Stimulated activated CD8-positive, alpha-beta memory T cell treated with anti-CD3 and anti-CD28 coated beads, Interleukin-15, amount 100 ng/mL, for 48 hours (primary cell): Measurements from ENCODE around the gene ZNF155.
"Not testable (repeated sequence)": the region's sequence is repeated elsewhere in the genome, so short reads cannot be mapped to it uniquely, and the experiment has no call there.

Source experiments
- DNase-seq, 2 donors: peaks; one replicate each; pipeline ENCODE4 v3.0.0-alpha.2; 2020; ENCODE audit warnings: low read depth in 2 of 2

The ZNF155 gene

DNA sequence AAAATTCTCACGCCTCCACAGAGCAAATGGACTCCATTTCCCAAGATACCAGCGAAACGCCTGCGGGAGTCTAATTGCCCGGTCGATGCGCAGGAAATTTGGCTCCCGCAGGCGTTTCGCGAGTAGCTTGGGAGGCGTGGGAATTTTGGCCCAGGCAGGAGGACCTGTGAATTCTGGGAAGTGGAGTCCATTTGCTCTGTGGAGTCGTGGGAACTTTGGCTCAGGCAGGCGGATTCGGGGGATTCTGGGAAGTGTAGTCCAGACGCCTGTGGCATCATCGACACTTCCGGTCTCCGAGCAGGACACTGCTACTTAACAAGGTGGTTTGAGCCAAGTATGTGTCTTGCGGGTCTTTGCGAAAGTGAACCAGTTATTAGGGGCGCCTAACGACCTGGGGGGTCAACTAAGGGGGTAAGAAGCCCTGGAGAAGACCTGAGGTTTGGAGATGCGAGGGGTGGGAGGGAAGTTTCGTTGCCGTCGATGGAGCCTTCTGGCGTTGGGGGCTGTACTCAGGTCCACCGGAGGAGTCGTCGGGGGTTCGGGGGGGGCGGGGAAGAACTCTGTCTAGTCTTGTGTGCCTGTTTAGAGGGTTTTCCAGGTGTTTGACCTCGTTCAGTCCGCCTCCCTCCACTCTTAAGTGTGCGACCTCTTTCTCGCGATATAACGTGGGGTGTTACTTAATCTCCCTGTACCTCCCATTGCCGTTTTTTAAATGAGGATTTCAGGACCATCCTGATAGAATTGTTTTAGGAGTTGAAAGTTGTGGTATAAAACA lies at the start of gene ZNF155:
Gene ZNF155 (plus strand): TSS at position 277 of the 775 bp plus-strand sequence. CDS start 4,356 bp downstream, outside the sequence.
- peak; percentile 57 to 61 for DNase-seq

DNA sequence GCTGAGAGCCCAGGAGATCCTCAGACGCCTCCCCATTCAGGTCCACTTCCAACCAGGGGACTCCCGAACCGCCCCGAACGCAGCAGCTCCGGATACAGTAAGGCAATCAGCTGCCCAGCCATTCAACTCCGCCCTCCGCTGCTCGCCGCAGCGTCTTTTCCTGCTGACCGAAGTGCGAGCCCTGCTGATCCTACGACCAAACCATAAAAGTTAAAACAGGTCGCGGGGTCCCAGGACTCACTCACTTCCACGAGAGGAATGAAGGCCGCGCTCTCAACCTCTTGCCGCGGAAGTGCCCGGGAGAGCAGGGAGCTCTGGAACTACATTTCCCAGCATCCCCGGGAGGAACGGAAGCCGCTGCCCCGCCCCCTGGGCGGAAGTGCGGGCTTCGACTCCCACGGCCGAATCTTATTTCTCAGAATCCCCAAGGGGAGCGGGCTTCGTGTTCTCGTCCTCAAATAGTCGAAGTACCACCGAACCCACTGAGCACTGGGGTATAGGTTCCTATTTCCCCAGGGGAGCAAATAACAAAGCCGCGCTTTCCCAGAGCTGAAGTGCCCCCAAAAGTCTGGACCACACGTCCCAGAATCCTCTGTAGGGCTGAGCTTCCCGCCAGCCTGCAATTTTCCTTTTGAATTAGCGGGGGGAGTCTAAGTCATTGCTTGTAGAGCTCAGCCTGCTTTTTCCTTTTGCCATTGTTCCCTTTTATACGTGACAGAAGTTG lies 48.8 kb upstream of the ZNF155 start, which contains the start of gene ZNF45:
Gene ZNF45 (minus strand): TSS at position 298 of the 724 bp plus-strand sequence. CDS start 13,097 bp downstream, outside the sequence.
- DNase-seq: peak; percentile 81 to 84

DNA sequence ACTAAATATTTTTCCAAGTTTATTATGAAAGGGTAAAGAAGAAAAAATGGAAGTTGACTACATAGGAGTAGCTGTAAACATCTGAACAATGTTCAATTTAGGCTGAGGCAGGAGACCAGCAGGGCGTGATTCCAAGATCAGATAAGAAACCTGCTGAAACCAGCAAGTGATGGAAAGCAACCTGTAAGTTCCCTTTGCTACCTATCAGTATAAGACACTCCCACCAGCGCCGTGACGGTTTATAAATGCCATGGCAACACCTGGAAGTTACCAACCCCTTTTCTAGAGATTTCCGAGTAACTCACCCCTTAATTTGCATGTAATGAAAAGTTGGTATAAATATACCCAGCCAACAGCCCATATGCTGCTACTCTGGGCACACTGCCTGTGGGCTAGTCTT lies 47.8 kb upstream of the ZNF155 start:
- DNase-seq: no peak

DNA sequence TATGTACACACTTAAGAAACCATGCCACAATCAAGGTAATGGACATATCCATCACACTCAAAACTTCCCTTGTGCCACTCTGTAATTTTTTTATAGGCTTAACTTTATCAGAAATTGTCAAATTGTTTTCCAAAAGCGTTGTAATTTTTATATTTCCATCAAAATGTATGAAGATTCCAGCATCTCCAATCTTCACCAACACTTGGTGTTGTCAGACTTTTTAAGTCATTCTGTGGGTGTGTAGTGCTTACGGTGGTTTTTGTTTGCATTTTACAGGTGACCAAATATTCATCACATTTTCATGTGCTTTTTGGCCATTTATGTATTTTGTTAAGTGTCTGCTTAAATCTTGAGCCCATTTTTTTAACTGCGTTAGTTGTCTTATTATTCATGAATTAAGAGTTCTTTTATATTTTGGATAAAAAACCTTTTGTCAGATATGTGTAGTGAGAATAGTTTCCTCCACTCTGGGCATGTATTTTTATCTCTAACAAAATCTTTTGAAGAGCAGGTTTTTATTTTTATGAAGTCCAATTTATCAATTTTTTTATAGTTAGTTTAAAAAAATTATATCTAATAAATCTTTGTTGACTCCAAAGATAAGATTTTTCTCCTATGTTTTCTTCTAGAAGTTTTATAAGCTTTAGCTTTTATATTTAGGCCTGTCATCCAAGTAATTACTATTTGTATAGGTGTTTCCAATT lies 44.3 kb upstream of the ZNF155 start:
- DNase-seq: no peak

DNA sequence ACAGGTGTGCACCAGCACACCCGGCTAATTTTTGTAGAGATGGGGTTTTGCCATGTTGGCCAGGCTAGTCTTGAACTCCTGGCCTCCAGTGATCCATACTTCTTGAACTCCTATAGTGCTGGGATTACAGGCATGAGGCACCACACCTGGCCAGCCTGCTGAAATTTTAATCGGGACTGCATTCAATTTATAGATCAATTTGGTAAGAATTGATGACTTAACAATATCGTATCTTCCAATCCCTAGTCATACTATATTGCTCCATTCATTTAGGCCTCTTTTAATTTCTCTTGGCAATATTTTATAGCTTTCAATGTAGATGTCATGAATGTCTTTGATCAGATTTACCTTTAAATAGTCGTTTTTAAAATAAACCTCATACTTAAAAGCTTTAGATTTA lies 43.3 kb upstream of the ZNF155 start:
- DNase-seq: no peak

DNA sequence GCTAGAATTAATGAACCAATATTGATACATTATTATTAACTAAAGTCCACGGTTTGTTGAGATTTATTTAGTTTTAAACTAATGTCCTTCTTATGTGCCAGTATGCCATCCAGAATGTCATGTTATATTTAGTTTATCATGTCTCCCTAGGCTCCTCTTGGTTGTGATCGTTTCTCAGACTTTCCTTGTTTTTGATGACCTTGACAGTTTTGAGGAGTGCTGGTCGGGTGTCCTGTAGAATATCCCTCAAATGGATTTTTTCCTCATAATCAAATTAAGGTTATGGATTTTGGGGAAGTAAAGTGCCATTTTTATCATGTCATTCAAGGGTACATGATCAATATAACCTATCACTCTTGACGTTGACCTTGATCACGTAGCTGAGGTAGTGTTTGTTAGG lies 42.8 kb upstream of the ZNF155 start:
- no peak for DNase-seq

DNA sequence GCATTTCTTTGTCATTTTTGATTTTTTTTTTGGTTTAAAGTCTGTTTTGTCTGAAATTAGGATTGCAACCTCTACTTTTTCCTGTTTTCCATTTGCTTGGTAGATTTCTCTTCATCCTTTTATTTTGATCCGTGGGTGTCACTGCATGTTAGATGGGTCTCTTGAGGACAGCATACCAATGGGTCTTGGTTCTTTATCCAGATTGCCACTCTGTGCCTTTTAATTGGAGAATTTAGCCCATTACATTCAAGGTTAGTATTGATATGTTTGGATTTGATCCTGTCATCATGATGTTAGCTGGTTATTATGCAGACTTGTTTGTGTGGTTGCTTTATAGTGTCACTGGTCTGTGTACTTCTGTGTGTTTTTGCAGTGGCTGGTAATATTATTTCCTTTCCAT lies 36.6 kb upstream of the ZNF155 start:
- DNase-seq: not testable (repeated sequence)

DNA sequence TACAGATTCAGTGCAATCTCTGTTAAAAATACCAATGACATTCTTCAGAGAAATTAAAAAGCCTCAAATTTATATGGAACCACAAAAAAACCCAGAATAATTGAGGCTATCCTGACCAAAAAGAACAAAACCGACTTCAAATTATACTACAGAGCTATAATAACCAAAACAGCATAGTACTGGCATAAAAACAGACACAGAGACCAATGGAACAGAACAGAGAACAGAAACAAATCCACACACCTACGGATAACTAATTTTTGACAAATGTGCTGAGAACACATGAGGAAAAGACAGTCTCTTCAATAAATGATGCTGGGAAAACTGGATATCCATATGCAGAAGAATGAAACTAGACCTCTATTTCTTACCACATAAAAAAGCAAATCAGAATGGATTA lies 34.2 kb upstream of the ZNF155 start:
- DNase-seq: not testable (repeated sequence)

DNA sequence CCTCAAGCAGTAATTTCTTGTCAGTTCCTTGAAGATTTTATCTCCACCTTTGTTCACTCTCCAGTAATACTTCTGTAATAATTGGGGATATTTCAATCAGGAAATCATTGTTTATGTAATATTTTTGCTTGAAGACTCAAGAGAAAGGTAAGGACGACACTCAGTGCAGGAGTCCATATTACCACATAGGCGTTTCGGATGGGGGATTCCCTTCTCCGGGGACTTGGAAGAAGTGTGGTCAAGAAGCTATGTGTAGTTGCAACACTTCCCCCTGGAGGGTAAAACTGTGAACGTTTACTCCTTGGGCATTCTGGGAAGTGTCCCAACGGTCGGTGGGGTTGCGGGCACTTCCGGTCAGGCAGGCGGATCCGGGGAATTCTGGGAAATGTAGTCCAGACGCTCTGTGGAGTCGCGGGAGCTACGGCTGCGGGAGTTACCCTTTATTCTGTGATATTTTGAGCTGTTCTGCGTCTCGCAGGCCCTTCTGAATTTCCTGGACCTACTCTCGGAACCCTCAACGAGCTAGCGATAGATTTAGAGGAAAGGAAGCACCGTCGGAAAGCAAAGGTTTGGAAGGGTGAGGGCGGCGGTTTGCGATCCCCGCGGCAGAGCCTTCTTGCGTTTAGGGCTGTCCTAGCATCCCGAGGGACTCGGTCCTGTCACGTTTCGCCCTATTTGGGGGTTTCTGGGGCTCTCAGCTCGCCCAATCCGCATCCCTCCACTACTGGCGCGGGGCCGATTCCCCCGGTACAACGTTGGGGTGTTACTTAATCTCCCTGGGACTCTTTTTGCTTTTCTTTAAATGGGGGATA lies 32.9 kb upstream of the ZNF155 start, which contains the start of gene ZNF221:
Gene ZNF221 (plus strand): TSS at position 395 of the 812 bp plus-strand sequence. CDS start 11,499 bp downstream, outside the sequence.
- DNase-seq: peak; percentile 39 to 52

DNA sequence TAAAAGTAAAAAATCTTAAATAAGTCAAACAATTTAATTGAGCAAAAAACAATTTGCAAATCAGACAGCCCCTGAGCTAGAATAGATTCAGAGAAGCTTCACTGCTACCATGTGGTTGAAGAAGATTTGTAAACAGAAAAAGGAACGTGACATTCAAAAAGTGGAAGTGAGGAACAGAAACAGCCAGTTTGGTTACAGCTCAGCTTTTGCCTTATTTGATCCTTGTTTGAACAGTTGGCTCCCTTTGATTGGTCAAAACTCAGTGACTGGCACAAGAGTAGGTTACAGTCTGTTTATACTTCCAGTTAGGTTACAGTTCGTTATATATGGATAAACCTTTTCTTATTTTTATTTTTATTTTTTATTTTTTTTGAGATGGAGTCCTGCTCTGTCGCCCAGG lies 27.2 kb upstream of the ZNF155 start:
- DNase-seq: no peak

DNA sequence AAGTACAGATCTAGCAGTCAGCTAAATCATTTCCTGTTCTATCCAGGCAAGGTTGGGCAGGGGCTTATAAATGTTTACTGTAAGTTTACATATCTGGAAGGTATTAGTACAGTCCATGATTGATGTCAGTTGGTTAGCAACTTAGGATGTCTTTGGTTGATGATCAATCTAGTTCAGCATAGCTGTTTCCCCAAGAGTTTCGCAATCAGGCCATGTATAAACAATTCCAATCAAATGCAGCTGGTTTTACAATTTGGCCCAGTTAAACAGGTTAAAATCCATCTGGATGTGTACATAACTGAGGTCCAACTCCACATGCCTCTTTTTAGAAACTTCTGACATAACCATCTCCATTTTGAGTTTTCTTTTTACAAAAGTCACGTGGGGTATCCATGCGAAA lies 26.1 kb upstream of the ZNF155 start:
- no peak for DNase-seq

DNA sequence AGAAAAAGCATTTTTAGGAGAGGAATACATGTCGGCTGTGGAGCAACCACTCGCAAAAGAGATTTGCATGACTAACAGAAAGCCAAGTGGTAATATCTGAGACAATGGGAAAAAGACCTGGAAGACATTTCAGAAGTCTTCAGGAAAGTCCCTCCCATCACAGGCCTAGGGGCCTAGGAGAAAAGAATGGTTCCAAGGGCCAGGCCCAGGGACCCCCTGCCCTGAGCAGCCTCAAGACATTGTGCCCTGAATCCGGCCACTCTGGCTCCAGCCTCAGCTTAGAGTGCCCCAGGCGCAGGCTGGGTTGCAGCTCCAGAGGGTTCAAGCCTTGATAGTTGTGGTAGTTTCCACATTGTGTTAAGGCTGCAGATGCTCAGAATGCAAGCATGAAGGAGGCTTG lies 23.6 kb upstream of the ZNF155 start:
- DNase-seq: no peak

DNA sequence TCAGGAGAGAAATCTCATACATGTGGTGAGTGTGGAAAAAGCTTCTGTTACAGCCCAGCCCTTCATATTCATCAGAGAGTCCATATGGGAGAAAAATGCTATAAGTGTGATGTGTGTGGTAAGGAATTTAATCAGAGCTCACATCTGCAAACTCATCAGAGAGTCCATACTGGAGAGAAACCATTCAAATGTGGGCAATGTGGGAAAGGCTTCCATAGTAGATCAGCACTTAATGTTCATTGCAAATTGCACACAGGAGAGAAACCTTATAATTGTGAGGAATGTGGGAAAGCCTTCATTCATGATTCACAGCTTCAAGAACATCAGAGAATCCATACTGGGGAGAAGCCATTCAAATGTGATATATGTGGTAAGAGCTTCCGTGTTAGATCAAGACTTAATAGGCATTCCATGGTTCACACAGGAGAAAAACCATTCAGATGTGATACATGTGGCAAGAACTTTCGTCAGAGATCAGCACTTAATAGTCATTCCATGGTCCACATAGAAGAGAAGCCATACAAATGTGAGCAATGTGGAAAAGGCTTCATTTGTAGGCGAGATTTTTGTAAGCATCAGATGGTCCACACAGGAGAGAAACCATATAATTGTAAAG lies 17.8 kb upstream of the ZNF155 start:
- DNase-seq: no peak

DNA sequence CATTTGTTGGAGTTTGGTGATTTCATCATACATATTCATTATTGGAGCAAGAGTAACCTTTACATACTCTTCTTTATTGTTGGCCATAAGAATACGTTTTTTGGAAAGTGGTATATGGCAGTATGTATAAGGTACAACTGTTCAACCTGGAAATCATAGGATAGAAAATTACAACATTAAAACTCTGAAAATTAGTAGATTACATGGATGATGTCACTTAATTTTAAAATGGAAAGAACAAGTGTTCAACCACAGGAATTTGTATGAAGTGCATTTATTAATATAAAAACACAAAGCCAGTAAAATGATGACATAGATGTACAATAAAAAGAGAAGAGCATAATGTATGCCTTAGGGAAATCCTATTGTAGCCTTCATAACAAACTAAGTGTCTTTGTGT lies 7.3 kb upstream of the ZNF155 start:
- DNase-seq: no peak

DNA sequence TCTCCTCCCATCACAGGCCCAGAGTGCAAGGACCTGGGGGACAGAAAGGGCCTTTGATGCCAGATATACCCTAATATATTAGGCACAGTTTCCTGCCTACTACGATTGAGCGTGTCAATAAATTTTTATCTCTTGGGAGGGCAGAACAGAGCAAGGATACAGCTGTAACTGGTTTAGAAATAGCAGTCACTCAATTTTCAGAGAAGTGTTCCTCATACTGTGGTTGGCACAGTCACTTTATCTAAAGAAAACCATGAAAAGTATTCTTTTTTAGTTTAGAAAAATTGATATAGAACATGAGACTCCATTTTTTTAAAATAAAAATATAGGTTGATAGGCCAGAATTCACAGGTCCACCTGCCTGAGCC lies 460 bp upstream of the ZNF155 start:
- DNase-seq: no peak

DNA sequence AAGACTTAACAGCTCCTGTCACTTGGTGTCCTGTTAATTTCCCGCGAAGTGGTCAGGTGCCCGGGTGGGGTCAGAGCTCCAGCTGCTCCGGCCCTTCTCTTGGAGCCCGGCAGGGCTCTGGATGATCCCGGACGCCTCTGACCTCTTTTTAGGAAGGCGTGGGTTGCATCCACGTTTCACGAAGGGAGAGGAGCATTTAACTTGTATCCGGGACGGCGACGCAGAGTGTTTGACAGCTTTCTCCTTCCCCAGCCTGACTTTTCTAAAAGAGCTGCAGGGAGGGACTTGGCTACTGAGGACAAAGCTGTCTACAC lies 656 bp downstream of the ZNF155 start:
- DNase-seq: no peak

DNA sequence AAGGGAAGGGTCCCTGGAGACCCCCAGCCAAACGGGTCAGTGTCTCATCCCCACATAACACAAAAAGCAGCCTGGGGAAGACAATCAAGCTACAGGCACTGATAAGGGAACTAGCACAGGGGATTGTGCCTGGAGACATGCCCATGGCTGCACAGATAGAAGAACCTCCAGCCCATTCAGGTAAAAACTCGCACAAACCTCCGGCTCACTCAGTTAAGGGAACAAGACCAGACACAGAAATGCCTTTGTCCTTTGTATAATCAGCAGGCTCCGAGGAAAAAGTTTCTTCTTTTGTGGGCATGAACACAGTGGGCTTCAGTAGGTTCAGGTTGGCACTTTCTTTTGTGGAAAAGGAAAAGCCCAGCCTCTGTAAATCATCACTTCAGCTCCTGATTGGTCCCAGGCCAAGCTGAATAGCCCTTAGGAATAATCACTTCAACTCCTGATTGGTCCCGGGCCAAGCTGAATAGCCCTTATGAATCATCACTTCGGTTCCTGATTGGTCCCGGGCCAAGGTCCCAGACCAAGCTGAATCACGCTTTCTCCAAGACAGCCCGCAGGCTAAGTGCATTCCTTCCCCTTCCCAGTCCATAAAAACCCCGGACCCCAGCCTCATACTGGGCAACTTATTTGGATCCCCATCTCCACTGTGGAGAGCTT lies 13.8 kb downstream of the ZNF155 start:
- no peak for DNase-seq

DNA sequence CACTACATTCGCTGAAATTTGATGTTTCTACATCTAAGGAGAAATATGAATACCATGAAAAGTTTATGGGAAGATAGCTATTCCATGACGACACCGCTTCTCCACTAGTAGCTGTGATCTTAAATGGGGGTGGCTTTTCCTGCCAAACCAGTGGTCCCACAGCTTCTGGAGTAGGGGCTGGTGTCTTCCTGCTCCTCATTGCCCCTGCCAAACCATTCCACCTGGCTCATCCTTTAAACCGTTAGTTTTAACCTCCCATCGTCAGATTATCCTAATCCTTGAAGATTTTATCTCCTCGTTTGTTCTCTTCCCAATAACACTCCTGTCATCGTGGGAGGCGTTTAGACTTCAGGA lies 18.2 kb downstream of the ZNF155 start:
- DNase-seq: no peak

DNA sequence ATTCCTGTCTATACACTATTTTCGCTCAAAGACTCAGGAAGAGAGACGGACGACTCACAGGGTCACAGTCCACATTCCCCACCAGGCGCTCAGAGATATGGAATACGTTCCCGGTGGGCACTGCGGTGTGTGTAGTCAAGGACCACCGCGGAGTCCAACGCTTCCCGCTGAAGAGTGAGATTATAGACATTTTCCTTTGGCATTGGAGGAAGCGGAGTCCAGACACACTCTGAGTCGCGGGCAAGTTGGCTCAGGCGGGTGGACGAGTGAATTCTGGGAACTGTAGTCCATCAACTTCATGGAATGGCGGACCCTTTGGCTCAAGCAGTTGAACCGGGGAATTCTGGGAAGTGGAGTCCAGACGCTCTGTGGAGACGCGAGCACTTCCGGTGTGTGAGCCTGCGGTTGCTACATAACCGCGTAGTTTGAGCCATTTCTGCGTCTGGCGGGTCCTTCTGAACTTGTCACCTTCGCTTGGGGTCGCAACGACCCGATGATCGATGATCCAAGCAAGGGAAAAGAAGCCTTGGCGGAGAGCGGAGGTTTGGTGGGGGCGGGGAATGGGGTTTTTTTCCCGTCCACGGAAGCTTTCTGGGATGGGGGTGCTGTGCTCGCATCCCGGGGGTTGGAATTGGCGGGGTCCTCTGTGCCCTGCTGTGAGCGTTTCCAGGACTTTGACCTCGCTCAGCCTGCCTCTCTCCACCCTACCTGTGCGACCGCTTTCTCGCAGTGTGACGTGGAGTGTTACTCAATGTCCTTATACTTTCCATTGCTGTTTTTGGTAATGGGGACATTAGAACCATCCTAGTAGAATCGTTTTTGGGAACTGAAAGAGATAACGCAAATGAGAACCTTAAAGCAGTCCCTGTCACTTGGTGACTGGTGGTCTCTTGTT lies 18.8 kb downstream of the ZNF155 start, which contains the start of gene ZNF230:
Gene ZNF230 (plus strand): TSS at position 392 of the 895 bp plus-strand sequence. CDS start 4,122 bp downstream, outside the sequence.
- peak; percentile 72 to 79 for DNase-seq
